SK-N-SH (cell line): ENCODE data around the gene MEF2A.

Experiments
- CHD2 ChIP-seq: fragments of 150-350 bp; IDR thresholded peaks from 2 replicates; pipeline ENCODE4 v1.6.1; 2018; ENCODE audit warnings: low read length; ENCODE audit not compliant: partially characterized antibody
- EP300 ChIP-seq, 2 experiments: IDR thresholded peaks; 2 replicates each; pipeline versions ENCODE4 v1.4.0 to v1.6.1; 2012; ENCODE audit warnings: borderline replicate concordance in 1 of 2, low read depth in 1 of 2, low read length in 1 of 2
- NFIC ChIP-seq: IDR thresholded peaks from 2 replicates; pipeline ENCODE4 v1.4.0; 2012; ENCODE audit warnings: borderline replicate concordance
- TF ChIP-seq, protein P1 (sequence below): fragments of 200-600 bp; sonication (generic); IDR thresholded peaks from 2 replicates; pipeline ENCODE4 v1.6.1; 2017; ENCODE audit warnings: antibody characterized with exemption, mild to moderate bottlenecking, moderate library complexity

DNA sequence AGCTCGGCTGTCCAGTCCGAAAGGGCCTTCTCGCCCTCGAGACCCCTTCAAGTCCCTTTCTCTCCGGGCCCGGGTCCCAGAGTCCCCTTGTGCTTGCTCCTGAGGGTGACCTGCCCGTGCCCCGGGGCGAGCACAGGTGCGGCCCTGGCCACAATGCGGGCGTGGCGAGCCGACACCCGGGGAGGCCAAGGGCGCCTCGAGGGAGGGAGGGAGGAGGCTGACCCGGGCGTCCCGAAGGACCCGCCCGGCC is 810 bp upstream of the MEF2A start:
- TF ChIP-seq, protein P1, sequence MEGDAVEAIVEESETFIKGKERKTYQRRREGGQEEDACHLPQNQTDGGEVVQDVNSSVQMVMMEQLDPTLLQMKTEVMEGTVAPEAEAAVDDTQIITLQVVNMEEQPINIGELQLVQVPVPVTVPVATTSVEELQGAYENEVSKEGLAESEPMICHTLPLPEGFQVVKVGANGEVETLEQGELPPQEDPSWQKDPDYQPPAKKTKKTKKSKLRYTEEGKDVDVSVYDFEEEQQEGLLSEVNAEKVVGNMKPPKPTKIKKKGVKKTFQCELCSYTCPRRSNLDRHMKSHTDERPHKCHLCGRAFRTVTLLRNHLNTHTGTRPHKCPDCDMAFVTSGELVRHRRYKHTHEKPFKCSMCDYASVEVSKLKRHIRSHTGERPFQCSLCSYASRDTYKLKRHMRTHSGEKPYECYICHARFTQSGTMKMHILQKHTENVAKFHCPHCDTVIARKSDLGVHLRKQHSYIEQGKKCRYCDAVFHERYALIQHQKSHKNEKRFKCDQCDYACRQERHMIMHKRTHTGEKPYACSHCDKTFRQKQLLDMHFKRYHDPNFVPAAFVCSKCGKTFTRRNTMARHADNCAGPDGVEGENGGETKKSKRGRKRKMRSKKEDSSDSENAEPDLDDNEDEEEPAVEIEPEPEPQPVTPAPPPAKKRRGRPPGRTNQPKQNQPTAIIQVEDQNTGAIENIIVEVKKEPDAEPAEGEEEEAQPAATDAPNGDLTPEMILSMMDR, result no peak
- TF ChIP-seq EP300 (IDR thresholded peaks at IDR 0.05; ENCODE audit: borderline replicate concordance in 1 of 2, low read depth in 1 of 2, low read length in 1 of 2) (no peak), NFIC (no peak), CHD2 (no peak)
